H1 (cell line): ENCODE data around the gene GSK3B. TPM values are rescaled to one million over a fixed set of nuclear protein-coding genes. Genes with fewer than 3 reads are reported as not detected.

Experiments used
- CTCF ChIA-PET: fragments of 300-600 bp; sonication (Branson Sonifier 250); formaldehyde crosslinking; loops from one replicate; lab custom pipeline; 2021; ENCODE audit not compliant: partially characterized antibody; lab: Charles Lee
- POLR2A ChIA-PET: fragments of 300-600 bp; sonication (Branson Sonifier 250); formaldehyde crosslinking; loops from one replicate; lab custom pipeline; 2021; ENCODE audit warnings: inconsistent platforms; ENCODE audit not compliant: partially characterized antibody; lab: Charles Lee
- DNase-seq, 2 experiments: peaks; one replicate each; pipeline versions ENCODE4 v3.0.0 to v3.0.0-alpha.2; 2010 to 2022; ENCODE audit warnings: low spot score in 2 of 2, low read depth in 1 of 2, mixed read lengths in 1 of 2
- FAIRE-seq: peaks from 2 replicates; lab custom pipeline; 2011; peaks lifted over from hg19 to GRCh38; lab: Jason Lieb, UNC
- H2AFZ ChIP-seq: 2 replicates; pipeline ENCODE4 v1.8.1; 2012; ENCODE audit warnings: low read length, inconsistent platforms
- H2AK5ac ChIP-seq: 2 replicates; pipeline ENCODE4 v1.6.1; 2013; ENCODE audit warnings: low read depth, low read length
- H2BK120ac ChIP-seq: replicated peaks from 2 replicates; pipeline ENCODE3; 2013; ENCODE audit warnings: low read depth, low read length, inconsistent platforms
- H2BK12ac ChIP-seq: 2 replicates; pipeline ENCODE4 v1.6.1; 2013; ENCODE audit warnings: low read depth, low read length
- H2BK15ac ChIP-seq: 2 replicates; pipeline ENCODE4 v1.6.1; 2013; ENCODE audit warnings: low read length
- H2BK20ac ChIP-seq: 2 replicates; pipeline ENCODE4 v1.6.1; 2013; ENCODE audit warnings: low read length
- H2BK5ac ChIP-seq: 2 replicates; pipeline ENCODE4 v1.6.1; 2013; ENCODE audit warnings: low read depth, low read length
- H3K14ac ChIP-seq: 2 replicates; pipeline ENCODE4 v1.6.1; 2013; ENCODE audit warnings: inconsistent platforms; ENCODE audit not compliant: insufficient read length
- H3K18ac ChIP-seq: 2 replicates; pipeline ENCODE4 v1.6.1; 2013; ENCODE audit warnings: low read length; ENCODE audit errors: extremely low read depth
- H3K23ac ChIP-seq: 2 replicates; pipeline ENCODE4 v1.6.1; 2013; ENCODE audit warnings: inconsistent platforms; ENCODE audit not compliant: insufficient read length
- H3K23me2 ChIP-seq: 2 replicates; pipeline ENCODE4 v1.6.1; 2013; ENCODE audit warnings: low read depth, low read length
- H3K27ac ChIP-seq: 2 replicates; pipeline ENCODE4 v1.6.1; 2011; ENCODE audit warnings: low read depth, low read length, inconsistent platforms
- H3K27me3 ChIP-seq, 4 experiments: replicated peaks in 1 of 4; 1 replicate in 1 of 4; 2 replicates in 3 of 4; pipeline versions ENCODE4 v1.6.1 to v1.8.1; 2011 to 2013; ENCODE audit warnings: low read length in 3 of 4, mild to moderate bottlenecking in 3 of 4, inconsistent platforms in 2 of 4, mixed read lengths in 2 of 4, moderate library complexity in 1 of 4; ENCODE audit not compliant: control insufficient read depth in 3 of 4, insufficient read depth in 3 of 4; ENCODE audit errors: extremely low read depth in 1 of 4
- H3K36me3 ChIP-seq, 4 experiments: 2 replicates each; pipeline versions ENCODE4 v1.6.1 to v1.8.1; 2011 to 2013; ENCODE audit warnings: mild to moderate bottlenecking in 4 of 4, low read length in 3 of 4, moderate library complexity in 2 of 4, control low read depth in 1 of 4, inconsistent platforms in 1 of 4; ENCODE audit not compliant: insufficient read depth in 4 of 4, control insufficient read depth in 2 of 4
- H3K4ac ChIP-seq: replicated peaks from 2 replicates; pipeline ENCODE3; 2013; ENCODE audit warnings: low read length, low read depth, mixed read lengths, inconsistent platforms; ENCODE audit not compliant: insufficient read length
- H3K4me1 ChIP-seq, 4 experiments: replicated peaks in 1 of 4; 1 replicate in 1 of 4; 2 replicates in 3 of 4; pipeline versions ENCODE4 v1.6.1 to v1.8.1; 2011 to 2013; ENCODE audit warnings: low read length in 3 of 4, inconsistent platforms in 2 of 4, mixed read lengths in 1 of 4; ENCODE audit not compliant: insufficient read depth in 4 of 4, control insufficient read depth in 3 of 4
- H3K4me2 ChIP-seq, 2 experiments: 2 replicates each; pipeline versions ENCODE4 v1.6.1 to v1.8.1; 2011 to 2013; ENCODE audit warnings: low read depth in 2 of 2, low read length in 2 of 2, control low read depth in 1 of 2, inconsistent platforms in 1 of 2, mild to moderate bottlenecking in 1 of 2; ENCODE audit not compliant: insufficient read depth in 1 of 2
- H3K4me3 ChIP-seq, 4 experiments: fragments of 200-600, 300-600 bp in 1 of 4; sonication (generic), shearing (Covaris generic), sonication (Bioruptor Twin) in 1 of 4; 2 replicates each; pipeline versions ENCODE4 v1.5.1 to v1.8.1; 2011 to 2016; ENCODE audit warnings: low read length in 4 of 4, low read depth in 3 of 4, control low read depth in 2 of 4, inconsistent platforms in 2 of 4, mild to moderate bottlenecking in 2 of 4, mixed read lengths in 1 of 4, moderate library complexity in 1 of 4; ENCODE audit not compliant: insufficient read depth in 2 of 4; ENCODE audit errors: extremely low read depth in 1 of 4
- H3K56ac ChIP-seq: replicated peaks from 2 replicates; pipeline ENCODE3; 2013; ENCODE audit warnings: low read depth, mild to moderate bottlenecking, mixed read lengths, low read length, inconsistent platforms; ENCODE audit not compliant: insufficient read length
- H3K79me1 ChIP-seq: 2 replicates; pipeline ENCODE4 v1.6.1; 2013; ENCODE audit warnings: low read depth, low read length, control low read depth
- H3K79me2 ChIP-seq, 2 experiments: 2 replicates each; pipeline versions ENCODE4 v1.6.1 to v1.8.1; 2012 to 2013; ENCODE audit warnings: low read length in 2 of 2, mild to moderate bottlenecking in 2 of 2, inconsistent platforms in 1 of 2; ENCODE audit not compliant: insufficient read depth in 2 of 2, control insufficient read depth in 1 of 2
- H3K9ac ChIP-seq, 4 experiments: replicated peaks in 1 of 4; 1 replicate in 1 of 4; 2 replicates in 3 of 4; pipeline versions ENCODE4 v1.6.1 to v1.8.1; 2011 to 2013; ENCODE audit warnings: low read depth in 3 of 4, low read length in 3 of 4, control low read depth in 2 of 4, mild to moderate bottlenecking in 2 of 4, moderate library complexity in 2 of 4, inconsistent platforms in 1 of 4; ENCODE audit errors: extremely low read depth in 1 of 4
- H3K9me3 ChIP-seq, 2 experiments: 2 replicates each; pipeline versions ENCODE4 v1.6.1 to v1.8.1; 2012 to 2013; ENCODE audit warnings: mild to moderate bottlenecking in 2 of 2, moderate library complexity in 2 of 2, control low read depth in 1 of 2, inconsistent platforms in 1 of 2, low read depth in 1 of 2, low read length in 1 of 2, mixed read lengths in 1 of 2; ENCODE audit not compliant: insufficient read depth in 2 of 2
- H4K20me1 ChIP-seq, 2 experiments: replicated peaks in 1 of 2; 2 replicates each; pipeline versions ENCODE3 to v1.8.1; 2011 to 2013; ENCODE audit warnings: inconsistent platforms in 2 of 2, low read length in 2 of 2, mild to moderate bottlenecking in 1 of 2; ENCODE audit not compliant: insufficient read depth in 2 of 2, control insufficient read depth in 1 of 2
- H4K5ac ChIP-seq: 2 replicates; pipeline ENCODE4 v1.6.1; 2013; ENCODE audit warnings: low read length, low read depth, mixed read lengths, inconsistent platforms; ENCODE audit not compliant: insufficient read length
- H4K8ac ChIP-seq: 2 replicates; pipeline ENCODE4 v1.8.0; 2013; ENCODE audit warnings: mild to moderate bottlenecking, moderate library complexity, low read length, inconsistent platforms; ENCODE audit not compliant: insufficient read depth; ENCODE audit errors: extremely low read depth
- H4K91ac ChIP-seq: replicated peaks from 2 replicates; pipeline ENCODE3; 2013; ENCODE audit warnings: low read length, mixed read lengths, inconsistent platforms; ENCODE audit not compliant: insufficient read length
- NRF1 ChIP-seq: IDR thresholded peaks from 2 replicates; pipeline ENCODE4 v1.6.1; 2011; ENCODE audit warnings: mild to moderate bottlenecking, low read depth, low read length, improper control_type of control experiment
- WGBS, 2 experiments: shearing (Covaris generic) in 1 of 2; methylation state at CpG; one replicate each; pipeline versions ENCODE4 v1.1.6 to v1.1.7; 2013 to 2015; ENCODE audit warnings: low lambda C conversion rate in 2 of 2, mixed read lengths in 2 of 2, inconsistent platforms in 1 of 2, low coverage in 1 of 2, missing lambda C conversion rate in 1 of 2; ENCODE audit not compliant: insufficient replicate concordance in 2 of 2, insufficient coverage in 1 of 2, insufficient read length in 1 of 2; ENCODE audit errors: extremely low coverage in 1 of 2, missing lambda C conversion rate in 1 of 2; 5-methylcytosine and 5-hydroxymethylcytosine counted together
- polyA plus RNA-seq, 7 experiments: library from polyadenylated mRNA; depleted of rRNA in 3 of 7; stranded (reverse) in 5 of 7; unstranded in 2 of 7; fragments of >200 nt in 5 of 7; fragments of 200-250 nt in 2 of 7; gene quantifications; 1 replicate in 5 of 7; 2 replicates in 1 of 7; 4 replicates in 1 of 7; pipeline versions ENCODE4 v1.2.1 to v1.2.3, GENCODE V29; 2011 to 2013; ENCODE audit warnings: missing spikeins in 2 of 7, mixed read lengths in 2 of 7
- total RNA-seq: library from RNA; stranded (reverse); fragmentation: NEBNext Ultra II Directional; extraction: Animal tissue kit (Norgen Biotek cat#: 25700); gene quantifications from 2 replicates; pipeline ENCODE4 v1.2.1, GENCODE V29; 2021

Gene GSK3B
- total and polyA plus RNA-seq, 2 of the 8 experiments (the other 6 are each of a cell fraction or from before 2014, with no cell fraction given), result 24.2 to 50.7 TPM

DNA sequence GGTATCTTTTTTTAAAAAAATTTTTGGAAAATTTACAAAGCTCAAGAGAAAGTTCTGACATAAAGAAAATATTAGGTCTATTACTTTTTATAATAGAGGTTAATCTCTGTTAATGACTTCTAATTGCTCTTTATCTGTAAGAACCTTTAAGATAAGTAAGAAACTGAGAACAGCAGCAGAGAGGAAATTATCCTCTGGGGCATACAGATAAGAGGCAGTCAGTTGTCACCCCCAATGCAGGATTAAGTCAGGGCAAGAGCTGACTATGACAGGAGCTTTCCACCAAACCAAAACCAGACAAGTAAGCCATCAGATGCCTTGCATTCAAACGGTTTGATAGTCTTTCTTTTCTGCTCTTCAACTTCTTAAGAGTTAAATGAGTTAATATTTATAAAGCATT lies 149.0 kb downstream of the GSK3B start:
- Histone ChIP-seq H2BK12ac (no peak overlapping the region), H2BK5ac (no peak overlapping the region), H4K20me1 (no peaks in the 10 kb centered on the region), H3K23ac (no peak overlapping the region), H3K23me2 (no peaks in the 10 kb centered on the region), H3K4me3 (no peak overlapping the region), H2AFZ (no peak overlapping the region), H3K18ac (no peak overlapping the region), H3K79me1 (no peaks in the 10 kb centered on the region; the same call in 1 of the 2 replicates), H3K4me1 (no peaks in the 10 kb centered on the region; a peak in 1 of 7 replicates), H3K9ac (no peak overlapping the region), H2AK5ac (no peak overlapping the region), H3K79me2 (peaks cover 0 to 8% of the 10 kb centered on the region in 2 experiments; a peak in 1 of 4 replicates), H3K9me3 (no peaks in the 10 kb centered on the region), H3K4me2 (no peak overlapping the region), H3K36me3 (no peaks in the 10 kb centered on the region; a peak in 1 of 8 replicates), H3K27ac (no peak overlapping the region), H2BK120ac (no peak overlapping the region), H4K8ac (no peak overlapping the region), H3K4ac (no peak overlapping the region), H3K14ac (no peak overlapping the region), H2BK15ac (no peak overlapping the region), H4K91ac (no peak overlapping the region), H2BK20ac (no peak overlapping the region), H3K27me3 (no peaks in the 10 kb centered on the region), H3K56ac (no peak overlapping the region), H4K5ac (no peak overlapping the region)
- 84% methylated on average over 1 of the region's 1 CpG; no CpG with 5 or more reads in 1 of the 2 experiments for WGBS, 2 experiments
- DNase-seq, result no peak
- no peak for FAIRE-seq
- CTCF ChIA-PET, result no interaction called here
- POLR2A ChIA-PET, result no interaction called here
- TF ChIP-seq NRF1, result no peak
